Neural cell (in vitro differentiated cells): Measurements from ENCODE around the gene KRT76. TPM values are rescaled to one million over a fixed set of nuclear protein-coding genes. Genes with fewer than 3 reads are reported as not detected.
"Not testable (repeated sequence)": the region's sequence is repeated elsewhere in the genome, so short reads cannot be mapped to it uniquely, and the experiment has no call there.

Experiments
- H2AFZ ChIP-seq: fragments of 200-600, 300-800 bp; sonication (generic), shearing (Covaris generic); 2 replicates; pipeline ENCODE4 v1.6.0; 2014; ENCODE audit warnings: low read depth, mild to moderate bottlenecking, antibody characterized with exemption, low read length, moderate library complexity
- H3F3A ChIP-seq: fragments of 200-600 bp; shearing (Covaris generic); 2 replicates; pipeline ENCODE4 v1.6.1; 2016; ENCODE audit warnings: mild to moderate bottlenecking, moderate library complexity, mixed read lengths, antibody characterized with exemption, low read length; ENCODE audit not compliant: insufficient read depth, poor library complexity, severe bottlenecking
- H3K27ac ChIP-seq: fragments of 200-600, 300-800 bp; sonication (generic), shearing (Covaris generic); 2 replicates; pipeline ENCODE4 v1.5.1; 2014; ENCODE audit warnings: mild to moderate bottlenecking, low read length, moderate library complexity
- H3K27me3 ChIP-seq: fragments of 300-800, 200-600 bp; sonication (generic), shearing (Covaris generic); 2 replicates; pipeline ENCODE4 v1.6.0; 2014; ENCODE audit warnings: mild to moderate bottlenecking, low read depth, low read length, moderate library complexity; ENCODE audit not compliant: insufficient read depth
- H3K36me3 ChIP-seq: fragments of 300-800, 200-600 bp; sonication (generic), shearing (Covaris generic); 2 replicates; pipeline ENCODE4 v1.5.1; 2014; ENCODE audit warnings: mild to moderate bottlenecking, antibody characterized with exemption, low read length, moderate library complexity; ENCODE audit not compliant: insufficient read depth
- H3K4me2 ChIP-seq: fragments of 300-800, 200-600 bp; sonication (generic), shearing (Covaris generic); 2 replicates; pipeline ENCODE4 v1.6.0; 2014; ENCODE audit warnings: mild to moderate bottlenecking, low read length
- H3K4me3 ChIP-seq: fragments of 300-800, 200-600 bp; sonication (generic), shearing (Covaris generic); 2 replicates; pipeline ENCODE4 v1.5.1; 2014; ENCODE audit warnings: mild to moderate bottlenecking, low read length, moderate library complexity
- H3K79me2 ChIP-seq: fragments of 200-600 bp; shearing (Covaris generic); replicated peaks from 2 replicates; pipeline ENCODE4 v1.6.0; 2014; ENCODE audit warnings: mild to moderate bottlenecking, low read length, moderate library complexity; ENCODE audit not compliant: insufficient read depth
- H3K9ac ChIP-seq: fragments of 300-800, 200-600 bp; sonication (generic), shearing (Covaris generic); 2 replicates; pipeline ENCODE4 v1.6.1; 2016; ENCODE audit warnings: mild to moderate bottlenecking, low read length, mixed read lengths
- H3K9me2 ChIP-seq: fragments of 200-600 bp; shearing (Covaris generic); 2 replicates; pipeline ENCODE4 v1.6.1; 2016; ENCODE audit warnings: mild to moderate bottlenecking, low read length, mixed read lengths; ENCODE audit not compliant: insufficient read depth
- H3K9me3 ChIP-seq: fragments of 200-600, 300-800 bp; sonication (generic), shearing (Covaris generic); 2 replicates; pipeline ENCODE4 v1.6.1; 2016; ENCODE audit warnings: mild to moderate bottlenecking, mixed run types, low read length, moderate library complexity, mixed read lengths
- H4K20me1 ChIP-seq: fragments of 200-600 bp; shearing (Covaris generic); 2 replicates; pipeline ENCODE4 v1.6.1; 2016; ENCODE audit warnings: mild to moderate bottlenecking, mixed run types; ENCODE audit not compliant: insufficient read depth
- EP300 ChIP-seq: fragments of 450-650 bp; conservative IDR thresholded peaks from 2 replicates; pipeline ENCODE4 v1.6.1; 2014; ENCODE audit warnings: antibody characterized with exemption, mild to moderate bottlenecking, moderate library complexity; ENCODE audit not compliant: poor library complexity, severe bottlenecking
- EZH2 ChIP-seq: fragments of 200-600, 300-800 bp; shearing (Covaris generic), sonication (generic); IDR thresholded peaks from 2 replicates; pipeline ENCODE4 v1.6.1; 2014; ENCODE audit warnings: antibody characterized with exemption, low read length, borderline replicate concordance, mild to moderate bottlenecking; ENCODE audit not compliant: insufficient read depth, poor library complexity, severe bottlenecking
- MXI1 ChIP-seq: fragments of 450-650 bp; conservative IDR thresholded peaks from 2 replicates; pipeline ENCODE4 v1.6.1; 2014; ENCODE audit warnings: antibody characterized with exemption, mild to moderate bottlenecking; ENCODE audit not compliant: poor library complexity, severe bottlenecking
- POLR2AphosphoS5 ChIP-seq: IDR thresholded peaks from 2 replicates; pipeline ENCODE4 v1.6.1; 2012
- RAD21 ChIP-seq: fragments of 450-650 bp; conservative IDR thresholded peaks from 2 replicates; pipeline ENCODE4 v1.6.1; 2014; ENCODE audit warnings: antibody characterized with exemption, mild to moderate bottlenecking, moderate library complexity
- SMC3 ChIP-seq: fragments of 450-650 bp; conservative IDR thresholded peaks from 2 replicates; pipeline ENCODE4 v1.6.1; 2014; ENCODE audit warnings: antibody characterized with exemption, mild to moderate bottlenecking, moderate library complexity; ENCODE audit not compliant: poor library complexity
- TAF1 ChIP-seq: IDR thresholded peaks from 2 replicates; pipeline ENCODE4 v1.6.1; 2012; ENCODE audit warnings: low read depth
- polyA plus RNA-seq: library from polyadenylated mRNA; depleted of rRNA; stranded (reverse); fragments of >200 nt; gene quantifications from 2 replicates; pipeline ENCODE4 v1.2.3, GENCODE V29; 2014
- TF ChIP-seq, protein P1 (sequence below): IDR thresholded peaks from 2 replicates; pipeline ENCODE4 v1.6.1; 2012; ENCODE audit warnings: borderline replicate concordance
- TF ChIP-seq, protein P2 (sequence below): fragments of 450-650 bp; IDR thresholded peaks from 2 replicates; pipeline ENCODE4 v1.5.1; 2014; ENCODE audit warnings: antibody characterized with exemption, mild to moderate bottlenecking, moderate library complexity; ENCODE audit not compliant: poor library complexity, severe bottlenecking

Gene KRT76
- polyA plus RNA-seq, 1 donor from 2014 or later, result not detected

DNA sequence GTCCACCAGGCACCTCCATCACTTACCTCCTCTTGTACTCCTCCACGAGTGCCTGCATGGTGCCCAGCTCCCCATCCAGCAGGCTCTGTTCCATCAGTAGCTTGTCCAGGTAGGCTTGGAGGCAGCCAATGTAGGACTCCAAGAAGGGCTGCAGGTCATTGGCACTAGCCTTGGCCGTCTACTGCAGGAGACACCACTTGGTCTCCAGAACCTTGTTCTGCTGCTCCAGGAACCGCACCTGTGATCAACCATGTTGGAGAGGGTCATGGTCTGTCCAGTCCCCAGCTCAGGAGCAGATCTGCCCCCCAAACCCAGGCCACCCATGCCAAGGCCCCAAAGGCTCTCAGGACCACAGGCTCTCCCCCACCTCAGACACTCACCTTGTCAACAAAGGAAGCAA, 23.9 kb downstream of the KRT76 start:
- no peak for TF ChIP-seq TAF1
- TF ChIP-seq EP300, result no peak
- no peak for TF ChIP-seq SMC3
- no peak for TF ChIP-seq EZH2
- Histone ChIP-seq H3K27ac (no peak overlapping the region), H3F3A (no peaks in the 10 kb centered on the region), H3K27me3 (no peaks in the 10 kb centered on the region), H3K4me3 (no peak overlapping the region), H3K79me2 (no peaks in the 10 kb centered on the region), H3K9me2 (no peaks in the 10 kb centered on the region), H2AFZ (no peak overlapping the region), H3K9me3 (no peaks in the 10 kb centered on the region), H3K36me3 (no peaks in the 10 kb centered on the region), H3K9ac (no peak overlapping the region), H4K20me1 (no peaks in the 10 kb centered on the region), H3K4me2 (no peak overlapping the region)

DNA sequence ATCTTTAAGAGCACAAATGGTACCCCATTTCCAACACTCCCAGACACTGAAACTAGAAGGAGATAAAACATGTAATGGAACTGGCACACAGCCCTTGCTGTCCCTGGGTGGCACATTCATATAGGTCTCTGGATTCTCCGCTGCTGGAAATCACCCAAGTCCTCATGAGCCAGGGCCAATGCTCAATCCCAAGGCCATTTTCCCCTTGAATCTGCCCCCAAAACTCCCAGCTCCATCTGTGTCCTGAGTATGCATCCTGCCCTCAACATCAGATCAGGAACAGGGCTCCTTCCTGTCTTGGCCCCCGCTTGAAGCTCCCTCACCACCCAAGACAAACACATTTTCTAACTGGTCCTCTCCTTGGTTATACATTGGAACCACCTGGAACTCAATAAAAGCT, 24.6 kb downstream of the KRT76 start:
- Histone ChIP-seq H3K79me2 (no peaks in the 10 kb centered on the region), H3K27me3 (no peaks in the 10 kb centered on the region), H3K4me2 (no peak overlapping the region), H3F3A (no peaks in the 10 kb centered on the region), H3K9me2 (no peaks in the 10 kb centered on the region), H3K27ac (no peak overlapping the region), H3K9me3 (no peaks in the 10 kb centered on the region), H2AFZ (no peak overlapping the region), H3K36me3 (no peaks in the 10 kb centered on the region), H4K20me1 (no peaks in the 10 kb centered on the region), H3K4me3 (no peak overlapping the region), H3K9ac (no peak overlapping the region)
- no peak for TF ChIP-seq EZH2
- no peak for TF ChIP-seq MXI1
- TF ChIP-seq POLR2AphosphoS5, result no peak
- TF ChIP-seq, protein P1, sequence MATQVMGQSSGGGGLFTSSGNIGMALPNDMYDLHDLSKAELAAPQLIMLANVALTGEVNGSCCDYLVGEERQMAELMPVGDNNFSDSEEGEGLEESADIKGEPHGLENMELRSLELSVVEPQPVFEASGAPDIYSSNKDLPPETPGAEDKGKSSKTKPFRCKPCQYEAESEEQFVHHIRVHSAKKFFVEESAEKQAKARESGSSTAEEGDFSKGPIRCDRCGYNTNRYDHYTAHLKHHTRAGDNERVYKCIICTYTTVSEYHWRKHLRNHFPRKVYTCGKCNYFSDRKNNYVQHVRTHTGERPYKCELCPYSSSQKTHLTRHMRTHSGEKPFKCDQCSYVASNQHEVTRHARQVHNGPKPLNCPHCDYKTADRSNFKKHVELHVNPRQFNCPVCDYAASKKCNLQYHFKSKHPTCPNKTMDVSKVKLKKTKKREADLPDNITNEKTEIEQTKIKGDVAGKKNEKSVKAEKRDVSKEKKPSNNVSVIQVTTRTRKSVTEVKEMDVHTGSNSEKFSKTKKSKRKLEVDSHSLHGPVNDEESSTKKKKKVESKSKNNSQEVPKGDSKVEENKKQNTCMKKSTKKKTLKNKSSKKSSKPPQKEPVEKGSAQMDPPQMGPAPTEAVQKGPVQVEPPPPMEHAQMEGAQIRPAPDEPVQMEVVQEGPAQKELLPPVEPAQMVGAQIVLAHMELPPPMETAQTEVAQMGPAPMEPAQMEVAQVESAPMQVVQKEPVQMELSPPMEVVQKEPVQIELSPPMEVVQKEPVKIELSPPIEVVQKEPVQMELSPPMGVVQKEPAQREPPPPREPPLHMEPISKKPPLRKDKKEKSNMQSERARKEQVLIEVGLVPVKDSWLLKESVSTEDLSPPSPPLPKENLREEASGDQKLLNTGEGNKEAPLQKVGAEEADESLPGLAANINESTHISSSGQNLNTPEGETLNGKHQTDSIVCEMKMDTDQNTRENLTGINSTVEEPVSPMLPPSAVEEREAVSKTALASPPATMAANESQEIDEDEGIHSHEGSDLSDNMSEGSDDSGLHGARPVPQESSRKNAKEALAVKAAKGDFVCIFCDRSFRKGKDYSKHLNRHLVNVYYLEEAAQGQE, result no peak
- no peak for TF ChIP-seq SMC3
- TF ChIP-seq, protein P2, sequence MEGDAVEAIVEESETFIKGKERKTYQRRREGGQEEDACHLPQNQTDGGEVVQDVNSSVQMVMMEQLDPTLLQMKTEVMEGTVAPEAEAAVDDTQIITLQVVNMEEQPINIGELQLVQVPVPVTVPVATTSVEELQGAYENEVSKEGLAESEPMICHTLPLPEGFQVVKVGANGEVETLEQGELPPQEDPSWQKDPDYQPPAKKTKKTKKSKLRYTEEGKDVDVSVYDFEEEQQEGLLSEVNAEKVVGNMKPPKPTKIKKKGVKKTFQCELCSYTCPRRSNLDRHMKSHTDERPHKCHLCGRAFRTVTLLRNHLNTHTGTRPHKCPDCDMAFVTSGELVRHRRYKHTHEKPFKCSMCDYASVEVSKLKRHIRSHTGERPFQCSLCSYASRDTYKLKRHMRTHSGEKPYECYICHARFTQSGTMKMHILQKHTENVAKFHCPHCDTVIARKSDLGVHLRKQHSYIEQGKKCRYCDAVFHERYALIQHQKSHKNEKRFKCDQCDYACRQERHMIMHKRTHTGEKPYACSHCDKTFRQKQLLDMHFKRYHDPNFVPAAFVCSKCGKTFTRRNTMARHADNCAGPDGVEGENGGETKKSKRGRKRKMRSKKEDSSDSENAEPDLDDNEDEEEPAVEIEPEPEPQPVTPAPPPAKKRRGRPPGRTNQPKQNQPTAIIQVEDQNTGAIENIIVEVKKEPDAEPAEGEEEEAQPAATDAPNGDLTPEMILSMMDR, result no peak
- TF ChIP-seq TAF1, result no peak
- no peak for TF ChIP-seq EP300
- TF ChIP-seq RAD21, result no peak

DNA sequence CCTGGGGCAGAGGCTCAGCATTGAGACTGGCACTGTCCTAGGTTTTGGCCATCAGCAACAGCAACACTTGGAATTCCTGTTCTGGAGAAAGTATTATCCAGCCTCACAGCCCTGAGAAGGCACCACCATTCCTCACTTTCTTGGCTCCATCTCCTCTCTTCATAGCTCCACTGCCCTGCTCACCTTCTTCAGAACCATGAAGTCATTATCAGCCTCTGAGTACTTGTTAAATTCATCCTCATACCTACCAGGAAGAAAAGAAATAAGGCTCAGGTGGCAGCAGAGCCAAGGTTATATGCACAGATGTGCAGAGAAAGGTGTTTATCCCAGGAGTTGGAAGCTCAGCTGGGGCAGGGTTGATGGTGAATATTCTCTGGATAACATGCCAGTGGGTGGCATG, 25.4 kb downstream of the KRT76 start:
- Histone ChIP-seq H3K9ac (no peak overlapping the region), H3K27me3 (no peaks in the 10 kb centered on the region), H3K4me3 (no peak overlapping the region), H3K36me3 (no peaks in the 10 kb centered on the region), H3K9me2 (no peaks in the 10 kb centered on the region), H2AFZ (no peak overlapping the region), H3K79me2 (no peaks in the 10 kb centered on the region), H3F3A (no peaks in the 10 kb centered on the region), H3K9me3 (no peaks in the 10 kb centered on the region), H3K27ac (no peak overlapping the region), H4K20me1 (no peaks in the 10 kb centered on the region), H3K4me2 (no peak overlapping the region)
- TF ChIP-seq TAF1, result no peak

DNA sequence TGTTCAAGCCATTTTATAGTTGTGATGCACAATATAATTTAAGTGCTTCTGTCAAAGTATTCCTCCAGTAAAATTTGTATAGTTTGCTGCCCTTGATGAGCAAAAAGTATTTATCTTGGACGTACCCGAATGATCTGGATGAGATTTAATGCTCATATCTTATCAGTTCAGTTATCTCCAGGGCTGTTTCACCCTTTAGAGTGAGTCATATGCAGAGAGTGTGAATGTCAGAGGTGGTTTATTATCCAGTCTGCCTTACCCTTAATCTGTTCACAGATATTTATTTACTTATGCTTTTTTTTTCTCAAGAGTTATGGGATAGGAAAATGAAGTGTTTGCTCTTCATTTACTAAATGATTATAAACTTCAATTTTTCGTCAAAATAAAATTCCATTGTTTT, 26.6 kb downstream of the KRT76 start:
- not testable (repeated sequence) for H3K9me2 ChIP-seq, H3K79me2 ChIP-seq, H3K9me3 ChIP-seq, H3K4me2 ChIP-seq, H3K27ac ChIP-seq, H3F3A ChIP-seq, H4K20me1 ChIP-seq, H3K4me3 ChIP-seq, H3K27me3 ChIP-seq, H2AFZ ChIP-seq, H3K9ac ChIP-seq, H3K36me3 ChIP-seq
